Umbilical cord (tissue), 2 donors: Measurements from ENCODE around the gene CYB5R3. TPM values are rescaled to one million over a fixed set of nuclear protein-coding genes. Genes with fewer than 3 reads are reported as not detected.
A peak's percentile ranks its signal among the peaks of the same experiment; 100 is the strongest.

ENCODE experiments used
- DNase-seq: peaks from one replicate; pipeline ENCODE4 v3.0.0-alpha.2; 2015; ENCODE audit warnings: low spot score
- total RNA-seq: library from RNA; depleted of rRNA; stranded (reverse); fragments of >200 nt; gene quantifications from one replicate; pipeline ENCODE4 v1.2.3, GENCODE V29; 2014; ENCODE audit warnings: low replicate concordance; ENCODE audit not compliant: insufficient read depth

Gene CYB5R3
- total RNA-seq, 1 donor from 2014 or later: 43.8 TPM

- DNase-seq: no peak
These were observed 3.1 kb downstream of the CYB5R3 start for GRCh38 chr22:42645938-42646568.

- DNase-seq: peak; percentile 57
These were observed 3.8 kb downstream of the CYB5R3 start for GRCh38 chr22:42645341-42645937.

GRCh38 chr22:42644422-42645340 lies 4.5 kb downstream of the CYB5R3 start:
- peak; percentile 51 for DNase-seq

- DNase-seq: no peak
These were observed 5.4 kb downstream of the CYB5R3 start for GRCh38 chr22:42643634-42644421.

- no peak for DNase-seq
These were observed 6.2 kb downstream of the CYB5R3 start for GRCh38 chr22:42642806-42643633.

- no peak for DNase-seq
These were observed 7.3 kb downstream of the CYB5R3 start for GRCh38 chr22:42641801-42642413.

- no peak for DNase-seq
These were observed 9.5 kb downstream of the CYB5R3 start for GRCh38 chr22:42639541-42640241.

- no peak for DNase-seq
These were observed 11.6 kb downstream of the CYB5R3 start for GRCh38 chr22:42637555-42637954.

- DNase-seq: no peak
These were observed 12.7 kb downstream of the CYB5R3 start for GRCh38 chr22:42636506-42636905.

- peak; percentile 55 for DNase-seq
These were observed 13.7 kb downstream of the CYB5R3 start for GRCh38 chr22:42635531-42635930.

GRCh38 chr22:42633013-42633412 lies 16.2 kb downstream of the CYB5R3 start:
- DNase-seq: no peak

- no peak for DNase-seq
These were observed 17.1 kb downstream of the CYB5R3 start for GRCh38 chr22:42632096-42632495.

GRCh38 chr22:42630901-42631602 lies 18.1 kb downstream of the CYB5R3 start:
- DNase-seq: no peak

- no peak for DNase-seq
These were observed 19.0 kb downstream of the CYB5R3 start for GRCh38 chr22:42630211-42630610.

- no peak for DNase-seq
These were observed 21.2 kb downstream of the CYB5R3 start for GRCh38 chr22:42627981-42628380.

GRCh38 chr22:42626951-42627625 lies 22.1 kb downstream of the CYB5R3 start:
- no peak for DNase-seq

GRCh38 chr22:42626431-42626830 lies 22.8 kb downstream of the CYB5R3 start:
- DNase-seq: no peak

GRCh38 chr22:42625416-42625815 lies 23.8 kb downstream of the CYB5R3 start:
- DNase-seq: no peak
